ENCODE results near the gene ITGAL. TPM values are rescaled to one million over a fixed set of nuclear protein-coding genes. Genes with fewer than 3 reads are reported as not detected.
"Not testable (repeated sequence)": the region's sequence is repeated elsewhere in the genome, so short reads cannot be mapped to it uniquely, and the experiment has no call there.

ITGAL gene
- total RNA-seq, 1 experiment from 2014 or later = not detected

DNA sequence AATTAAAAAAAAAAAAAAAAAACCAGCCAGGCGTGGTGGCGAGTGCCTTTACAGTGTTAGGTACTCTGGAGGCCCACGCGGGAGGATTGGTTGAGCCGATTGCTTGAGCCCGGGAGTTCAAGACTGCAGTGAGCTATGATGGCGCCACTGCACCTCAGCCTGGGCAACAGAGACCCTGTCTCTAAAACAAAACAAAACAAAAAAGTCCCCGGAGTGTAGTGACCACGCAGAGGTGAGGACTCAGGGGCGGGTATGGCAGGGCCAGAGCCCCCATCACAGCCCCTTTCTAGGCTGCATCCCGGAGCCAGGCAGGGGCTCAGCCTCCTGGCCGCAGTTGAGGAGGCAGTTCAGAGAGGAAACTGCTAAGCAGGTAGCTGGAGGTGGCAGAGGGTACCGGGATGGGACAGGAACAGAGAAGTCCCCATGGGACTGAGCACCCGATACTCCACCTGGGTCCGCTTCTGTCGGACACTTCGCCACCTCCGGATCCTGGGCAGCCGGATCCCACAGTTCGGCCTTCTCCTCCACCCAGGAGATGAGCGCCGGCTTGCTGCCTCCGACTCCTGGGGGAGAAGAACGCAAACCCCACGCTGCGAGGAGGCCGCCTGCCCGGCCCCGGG is 61.3 kb downstream of the ITGAL start:
- CTCF ChIA-PET = interaction anchor here (0.8 to 2.8 kb wide), 3 partner anchors 25 to 104 kb away, joined by 8 to 21 read pairs (median 10); partner anchors contain the start of genes DCTPP1 and ZNF688
- TF ChIP-seq, protein P1, sequence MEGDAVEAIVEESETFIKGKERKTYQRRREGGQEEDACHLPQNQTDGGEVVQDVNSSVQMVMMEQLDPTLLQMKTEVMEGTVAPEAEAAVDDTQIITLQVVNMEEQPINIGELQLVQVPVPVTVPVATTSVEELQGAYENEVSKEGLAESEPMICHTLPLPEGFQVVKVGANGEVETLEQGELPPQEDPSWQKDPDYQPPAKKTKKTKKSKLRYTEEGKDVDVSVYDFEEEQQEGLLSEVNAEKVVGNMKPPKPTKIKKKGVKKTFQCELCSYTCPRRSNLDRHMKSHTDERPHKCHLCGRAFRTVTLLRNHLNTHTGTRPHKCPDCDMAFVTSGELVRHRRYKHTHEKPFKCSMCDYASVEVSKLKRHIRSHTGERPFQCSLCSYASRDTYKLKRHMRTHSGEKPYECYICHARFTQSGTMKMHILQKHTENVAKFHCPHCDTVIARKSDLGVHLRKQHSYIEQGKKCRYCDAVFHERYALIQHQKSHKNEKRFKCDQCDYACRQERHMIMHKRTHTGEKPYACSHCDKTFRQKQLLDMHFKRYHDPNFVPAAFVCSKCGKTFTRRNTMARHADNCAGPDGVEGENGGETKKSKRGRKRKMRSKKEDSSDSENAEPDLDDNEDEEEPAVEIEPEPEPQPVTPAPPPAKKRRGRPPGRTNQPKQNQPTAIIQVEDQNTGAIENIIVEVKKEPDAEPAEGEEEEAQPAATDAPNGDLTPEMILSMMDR (IDR thresholded peaks at IDR 0.05; ENCODE audit: unreplicated experiment) = no peak
- H3K4me1 Mint-ChIP-seq (ENCODE audit: low read depth, unreplicated experiment) = peaks cover 27% of the 10 kb centered on the region
- H3K27me3 Mint-ChIP-seq (ENCODE audit: unreplicated experiment) = no peaks in the 10 kb centered on the region
- no peaks in the 10 kb centered on the region for H3K9me3 Mint-ChIP-seq (ENCODE audit: low read depth, unreplicated experiment)
- H3K27ac Mint-ChIP-seq (ENCODE audit: unreplicated experiment) = peak overlapping the region; percentile 65
- BruUV-seq (replicated peaks) = no TSS peak
- intact Hi-C loops (cut with micrococcal nuclease; ENCODE audit: unreplicated experiment) = loop anchor here (2.0 kb wide), 1 partner anchor 103 kb away; the partner anchor contains the start of gene DCTPP1
- H3K36me3 Mint-ChIP-seq (ENCODE audit: insufficient read depth, unreplicated experiment) = peaks cover 48% of the 10 kb centered on the region
- peak overlapping the region; percentile 73 for H3K4me3 Mint-ChIP-seq (ENCODE audit: low read depth, unreplicated experiment)
- no peak for DNase-seq

DNA sequence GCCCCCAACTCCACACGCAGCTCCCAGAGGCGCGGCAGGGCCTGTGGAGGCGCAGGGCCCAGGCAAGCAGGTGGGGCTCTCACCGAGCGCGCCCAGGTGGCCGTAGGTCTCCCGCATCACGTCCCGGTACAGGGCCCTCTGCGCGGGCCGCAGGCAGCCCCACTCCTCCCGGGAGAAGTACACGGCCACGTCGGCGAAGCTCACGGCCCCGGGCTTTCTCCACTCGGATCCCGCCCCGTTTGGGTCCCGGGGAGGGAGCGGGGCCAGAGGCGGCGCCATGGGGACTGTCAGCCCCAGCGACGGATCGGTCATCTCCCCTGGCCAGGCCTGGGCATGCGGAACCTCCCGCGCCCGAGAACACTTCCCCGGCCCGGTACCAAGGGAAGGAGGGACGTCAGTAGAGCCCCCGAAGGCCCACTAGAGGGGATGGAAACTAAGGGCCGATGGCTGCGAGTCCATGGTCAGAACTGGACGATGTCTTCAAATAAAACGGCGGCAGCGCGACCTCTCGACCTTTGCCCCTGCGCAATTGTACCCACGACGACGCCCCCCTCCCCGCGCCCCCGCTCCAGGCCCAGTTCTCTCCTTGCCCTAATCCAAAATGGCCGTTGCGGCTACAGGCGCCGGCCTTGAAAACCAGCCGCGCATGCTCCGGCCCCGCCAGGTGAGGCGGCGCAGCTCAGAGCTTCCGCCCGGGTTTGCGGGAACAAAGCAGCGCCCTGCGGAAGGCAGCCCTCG is 62.0 kb downstream of the ITGAL start, which contains the start of gene ZNF747:
Gene ZNF747, minus strand, starts transcription at position 491 of the 738 bp plus-strand sequence. Its CDS starts 179 bp downstream, at position 312.
- TF ChIP-seq, protein P1 (IDR thresholded peaks at IDR 0.05; ENCODE audit: unreplicated experiment) = peak; percentile 16
- peak within 1 kb of the TSS; percentile 73 for H3K4me3 Mint-ChIP-seq (ENCODE audit: low read depth, unreplicated experiment)
- intact Hi-C loops (cut with micrococcal nuclease; ENCODE audit: unreplicated experiment) = loop anchor here (2.0 kb wide), 1 partner anchor 104 kb away; the partner anchor contains the start of gene DCTPP1
- peak; percentile 91 for DNase-seq
- no peaks in the 10 kb centered on the region for H3K27me3 Mint-ChIP-seq (ENCODE audit: unreplicated experiment)
- peaks cover 48% of the 10 kb centered on the region for H3K36me3 Mint-ChIP-seq (ENCODE audit: insufficient read depth, unreplicated experiment)
- BruUV-seq (replicated peaks) = TSS peak; percentile 10
- H3K27ac Mint-ChIP-seq (ENCODE audit: unreplicated experiment) = peak within 1 kb of the TSS; percentile 65
- CTCF ChIA-PET = interaction anchor here (0.6 to 2.8 kb wide), 8 partner anchors 8 to 117 kb away, joined by 3 to 21 read pairs (median 6); partner anchors contain the start of genes DCTPP1 and ZNF688
- no peaks in the 10 kb centered on the region for H3K9me3 Mint-ChIP-seq (ENCODE audit: low read depth, unreplicated experiment)
- H3K4me1 Mint-ChIP-seq (ENCODE audit: low read depth, unreplicated experiment) = peaks cover 24% of the 10 kb centered on the region

DNA sequence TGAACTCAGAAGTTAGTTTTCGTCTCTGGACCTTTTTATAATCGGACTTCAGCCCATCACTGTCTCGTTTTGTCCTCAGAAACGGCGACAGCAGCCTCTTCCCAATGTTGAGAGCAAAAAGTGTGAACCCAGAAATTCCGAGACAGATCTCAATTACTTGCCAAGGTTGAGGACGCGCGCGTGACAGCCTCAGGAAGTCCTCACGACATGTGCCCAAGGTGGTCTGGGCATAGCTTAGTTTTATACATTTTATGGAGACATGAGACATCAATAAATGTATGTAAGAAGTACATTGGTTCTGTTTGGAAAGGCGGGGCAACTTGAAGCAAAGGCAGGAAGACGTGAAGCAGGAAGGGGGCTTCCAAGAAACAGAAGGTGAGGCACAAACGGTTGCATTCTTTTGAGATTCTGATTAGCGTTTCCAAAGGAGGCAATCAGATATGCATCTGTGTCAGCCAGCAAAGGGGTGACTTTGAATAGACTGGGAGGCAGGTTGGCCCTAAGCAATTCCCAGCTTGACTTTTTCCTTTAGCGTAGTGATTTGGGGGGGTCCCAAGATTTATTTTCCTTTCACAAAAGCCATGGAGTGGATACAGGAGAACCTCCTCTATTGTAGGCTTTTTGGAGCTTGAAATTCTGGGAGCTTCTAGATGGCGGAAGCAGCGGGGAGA is 62.7 kb downstream of the ITGAL start:
- TSS peak; percentile 91 for BruUV-seq (replicated peaks)
- Mint-ChIP-seq H3K4me1 (ENCODE audit: low read depth, unreplicated experiment) (peaks cover 24% of the 10 kb centered on the region), H3K36me3 (ENCODE audit: insufficient read depth, unreplicated experiment) (peaks cover 45% of the 10 kb centered on the region), H3K27ac (ENCODE audit: unreplicated experiment) (peak overlapping the region; percentile 65), H3K4me3 (ENCODE audit: low read depth, unreplicated experiment) (peak overlapping the region; percentile 73), H3K9me3 (ENCODE audit: low read depth, unreplicated experiment) (no peaks in the 10 kb centered on the region), H3K27me3 (ENCODE audit: unreplicated experiment) (no peaks in the 10 kb centered on the region)
- intact Hi-C loops (cut with micrococcal nuclease; ENCODE audit: unreplicated experiment) = loop anchor here (2.0 kb wide), 1 partner anchor 104 kb away; the partner anchor contains the start of gene DCTPP1
- TF ChIP-seq, protein P1 (IDR thresholded peaks at IDR 0.05; ENCODE audit: unreplicated experiment) = no peak
- CTCF ChIA-PET = interaction anchor here (0.6 to 2.8 kb wide), 10 partner anchors 8 to 117 kb away, joined by 3 to 21 read pairs (median 4); partner anchors contain the start of genes DCTPP1 and ZNF689
- no peak for DNase-seq

DNA sequence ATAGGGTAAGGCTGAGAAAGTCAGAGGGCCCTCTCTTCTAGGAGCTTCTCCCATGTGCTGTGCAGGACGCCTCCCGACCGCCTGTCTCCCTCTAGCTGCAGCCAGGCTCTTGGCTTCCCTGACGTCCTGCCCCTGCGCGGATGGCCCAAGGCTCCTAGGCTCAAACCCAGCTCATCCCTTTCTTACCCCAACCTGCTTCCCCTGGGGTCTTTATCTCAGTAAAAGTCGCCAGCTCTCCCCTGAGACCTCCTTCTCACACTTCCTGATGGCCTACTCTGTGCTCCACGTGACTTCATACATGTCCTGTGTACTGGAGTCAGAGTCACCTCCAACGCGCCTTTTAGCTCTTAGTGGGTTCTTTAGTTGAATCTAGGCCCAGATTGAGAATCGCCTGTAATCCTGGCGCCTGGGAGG is 63.2 kb downstream of the ITGAL start:
- intact Hi-C loops (cut with micrococcal nuclease; ENCODE audit: unreplicated experiment) = loop anchor here (2.0 kb wide), 1 partner anchor 105 kb away; the partner anchor contains the start of gene DCTPP1
- DNase-seq = peak; percentile 45
- BruUV-seq (replicated peaks) = no TSS peak

DNA sequence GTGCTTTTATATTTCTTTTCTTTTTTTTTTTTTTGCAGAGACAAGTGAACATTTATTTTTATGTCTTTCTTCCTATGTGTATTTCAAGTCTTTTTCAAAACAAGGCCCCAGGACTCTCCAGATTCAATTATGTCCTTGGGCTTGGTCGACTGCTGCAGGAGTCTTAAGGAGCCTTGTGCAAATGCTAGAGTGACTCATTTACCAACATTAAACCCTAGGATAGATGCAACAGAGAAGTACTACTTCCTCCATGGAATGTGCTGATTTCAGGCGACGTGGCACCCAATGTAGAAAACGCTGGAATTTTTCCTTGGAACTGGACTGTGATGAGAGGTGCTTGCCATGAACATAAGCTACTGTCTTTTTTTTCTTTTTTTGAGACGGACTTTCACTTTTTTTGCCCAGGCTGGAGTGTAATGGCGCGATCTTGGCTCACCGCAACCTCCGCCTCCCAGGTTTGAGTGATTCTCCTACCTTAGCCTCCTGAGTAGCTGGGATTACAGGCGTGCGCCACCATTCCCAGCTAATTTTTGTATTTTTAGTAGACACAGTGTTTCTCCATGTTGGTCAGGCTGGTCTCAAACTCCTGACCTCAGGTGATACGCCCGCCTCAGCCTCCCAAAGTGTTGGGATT is 64.0 kb downstream of the ITGAL start:
- CTCF ChIA-PET = interaction anchor here (0.6 to 2.8 kb wide), 2 partner anchors 23 to 106 kb away, joined by 4 to 21 read pairs; partner anchors contain the start of gene DCTPP1
- H3K9me3 Mint-ChIP-seq (ENCODE audit: low read depth, unreplicated experiment); BruUV-seq (replicated peaks); intact Hi-C loops (cut with micrococcal nuclease; ENCODE audit: unreplicated experiment); H3K4me3 Mint-ChIP-seq (ENCODE audit: low read depth, unreplicated experiment); DNase-seq; H3K27me3 Mint-ChIP-seq (ENCODE audit: unreplicated experiment): not testable (repeated sequence)
- Mint-ChIP-seq H3K4me1 (ENCODE audit: low read depth, unreplicated experiment) (peaks cover 24% of the 10 kb centered on the region), H3K36me3 (ENCODE audit: insufficient read depth, unreplicated experiment) (peaks cover 37% of the 10 kb centered on the region), H3K27ac (ENCODE audit: unreplicated experiment) (peak overlapping the region; percentile 65)

More for the DNA sequence above, 63.2 kb downstream of the ITGAL start:
- H3K27ac Mint-ChIP-seq (ENCODE audit: unreplicated experiment) = peak overlapping the region; percentile 65
- CTCF ChIA-PET = interaction anchor here (0.7 to 2.8 kb wide), 9 partner anchors 9 to 118 kb away, joined by 3 to 21 read pairs (median 3); partner anchors contain the start of genes DCTPP1 and ZNF689
- no peaks in the 10 kb centered on the region for H3K27me3 Mint-ChIP-seq (ENCODE audit: unreplicated experiment)
- H3K36me3 Mint-ChIP-seq (ENCODE audit: insufficient read depth, unreplicated experiment) = peaks cover 45% of the 10 kb centered on the region
- TF ChIP-seq, protein P1 (IDR thresholded peaks at IDR 0.05; ENCODE audit: unreplicated experiment) = no peak
- H3K4me1 Mint-ChIP-seq (ENCODE audit: low read depth, unreplicated experiment) = peaks cover 24% of the 10 kb centered on the region
- no peaks in the 10 kb centered on the region for H3K9me3 Mint-ChIP-seq (ENCODE audit: low read depth, unreplicated experiment)
- peak overlapping the region; percentile 73 for H3K4me3 Mint-ChIP-seq (ENCODE audit: low read depth, unreplicated experiment)

All from Calu3 (cell line).